ENCODE data around the gene DNAJC15. TPM values are rescaled to one million over a fixed set of nuclear protein-coding genes. Genes with fewer than 3 reads are reported as not detected.

The DNAJC15 gene
- total RNA-seq, 4 donors from 2014 or later, result 5.5 to 12.1 (median 10.9) TPM

DNA sequence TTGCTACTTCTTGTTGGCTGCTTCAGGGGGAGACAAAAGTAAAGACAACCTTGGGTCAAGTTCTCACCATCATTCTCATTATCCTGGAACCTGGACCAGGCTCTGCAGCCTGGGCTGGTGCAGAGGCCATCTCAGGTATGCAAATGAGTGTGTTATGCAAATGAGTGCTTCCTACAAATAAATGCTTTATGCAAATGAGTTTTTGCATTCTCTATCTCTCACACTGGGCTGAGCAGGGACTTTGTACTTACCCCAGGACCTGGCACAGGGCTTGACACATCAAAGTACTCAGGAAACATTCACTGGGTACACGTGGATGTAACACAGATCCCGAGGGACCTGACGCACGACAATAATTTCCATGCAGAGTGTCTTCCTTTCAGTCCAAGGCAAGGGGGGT is 103.0 kb downstream of the DNAJC15 start:
- ATAC-seq (ENCODE audit: low FRiP score) (no peak), DNase-seq (ENCODE audit: low spot score) (no peak)
- TF ChIP-seq, protein P1, sequence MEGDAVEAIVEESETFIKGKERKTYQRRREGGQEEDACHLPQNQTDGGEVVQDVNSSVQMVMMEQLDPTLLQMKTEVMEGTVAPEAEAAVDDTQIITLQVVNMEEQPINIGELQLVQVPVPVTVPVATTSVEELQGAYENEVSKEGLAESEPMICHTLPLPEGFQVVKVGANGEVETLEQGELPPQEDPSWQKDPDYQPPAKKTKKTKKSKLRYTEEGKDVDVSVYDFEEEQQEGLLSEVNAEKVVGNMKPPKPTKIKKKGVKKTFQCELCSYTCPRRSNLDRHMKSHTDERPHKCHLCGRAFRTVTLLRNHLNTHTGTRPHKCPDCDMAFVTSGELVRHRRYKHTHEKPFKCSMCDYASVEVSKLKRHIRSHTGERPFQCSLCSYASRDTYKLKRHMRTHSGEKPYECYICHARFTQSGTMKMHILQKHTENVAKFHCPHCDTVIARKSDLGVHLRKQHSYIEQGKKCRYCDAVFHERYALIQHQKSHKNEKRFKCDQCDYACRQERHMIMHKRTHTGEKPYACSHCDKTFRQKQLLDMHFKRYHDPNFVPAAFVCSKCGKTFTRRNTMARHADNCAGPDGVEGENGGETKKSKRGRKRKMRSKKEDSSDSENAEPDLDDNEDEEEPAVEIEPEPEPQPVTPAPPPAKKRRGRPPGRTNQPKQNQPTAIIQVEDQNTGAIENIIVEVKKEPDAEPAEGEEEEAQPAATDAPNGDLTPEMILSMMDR (IDR thresholded peaks at IDR 0.05), result no peak

DNA sequence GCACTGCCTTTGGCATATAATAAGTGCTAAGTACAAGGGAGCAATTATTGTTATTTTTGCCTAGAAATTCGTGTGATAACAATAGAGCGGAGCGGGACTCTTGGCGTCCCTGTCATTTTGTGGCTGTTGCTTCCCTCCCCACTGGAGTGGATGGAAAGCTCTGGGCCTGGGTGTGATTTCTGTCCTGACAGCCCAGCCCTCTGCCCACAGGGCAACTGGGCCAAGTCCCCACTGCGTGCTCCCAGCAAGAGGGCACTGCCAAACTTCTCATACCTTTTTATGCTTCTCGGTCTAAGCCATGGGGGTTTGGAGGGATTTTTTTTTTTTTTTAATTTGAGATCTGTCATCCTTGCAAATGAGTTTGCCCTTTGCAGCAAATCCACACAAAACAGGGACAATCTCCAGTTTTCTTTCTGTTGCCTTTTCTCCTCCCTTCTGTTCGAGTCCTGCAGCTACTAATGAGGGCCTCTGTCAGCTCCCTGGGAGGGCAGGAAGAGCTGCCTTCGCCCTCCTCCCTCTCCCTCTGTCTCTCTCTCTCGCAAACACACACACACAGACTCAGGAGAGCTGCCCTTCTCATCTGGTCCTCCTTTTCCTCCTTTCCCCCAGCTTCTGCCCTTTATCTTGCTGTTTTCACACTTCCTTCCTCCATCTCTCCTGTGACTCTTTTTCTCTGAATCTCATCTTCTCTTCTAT is 103.9 kb downstream of the DNAJC15 start:
- no peak for ATAC-seq (ENCODE audit: low FRiP score)
- TF ChIP-seq, protein P1 (IDR thresholded peaks at IDR 0.05), result no peak
- no peak for DNase-seq (ENCODE audit: low spot score)

DNA sequence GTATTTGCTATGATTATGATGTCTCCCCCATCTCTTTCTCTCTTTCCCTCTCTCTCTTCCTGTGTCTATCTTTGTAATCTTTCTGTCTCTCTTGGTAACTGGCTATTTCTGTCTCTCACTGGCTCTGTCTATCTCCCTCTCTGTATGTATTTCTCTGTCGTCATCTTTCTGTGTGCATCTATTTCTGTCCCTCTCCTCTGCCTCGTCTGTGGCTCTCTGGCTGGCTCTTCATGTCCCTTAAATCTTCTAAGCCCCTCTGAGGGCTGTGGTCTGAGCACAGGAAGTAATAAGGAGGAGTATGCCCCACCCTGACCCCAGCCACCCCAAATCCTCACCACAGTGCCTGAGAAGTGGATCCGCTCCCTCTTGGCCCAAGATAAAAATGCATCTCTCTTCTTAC is 104.4 kb downstream of the DNAJC15 start:
- no peak for ATAC-seq (ENCODE audit: low FRiP score)
- DNase-seq (ENCODE audit: low spot score), result no peak
- TF ChIP-seq, protein P1 (IDR thresholded peaks at IDR 0.05), result no peak

DNA sequence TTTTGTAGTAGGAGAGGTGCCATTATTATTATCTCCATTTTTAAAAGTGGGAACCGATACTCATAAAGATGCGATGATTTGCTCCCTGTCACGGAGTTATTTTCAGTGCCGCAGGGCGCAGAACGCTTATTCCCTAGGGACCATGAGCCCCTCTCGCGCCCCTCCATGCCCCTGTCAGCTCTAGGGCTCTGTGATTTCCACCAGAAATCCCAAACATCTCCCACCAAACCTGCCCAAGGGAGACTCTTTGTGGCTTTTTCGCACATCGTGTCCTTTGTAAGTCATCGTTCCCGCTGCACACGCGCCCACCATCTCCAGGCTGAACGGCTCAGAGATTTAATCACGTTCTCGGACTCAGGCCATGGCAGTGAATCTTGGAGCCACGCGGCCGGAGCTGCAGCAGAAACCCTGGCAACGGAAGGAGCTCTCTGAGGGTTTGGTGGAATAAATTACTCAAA is 105.1 kb downstream of the DNAJC15 start:
- DNase-seq (ENCODE audit: low spot score), result no peak
- no peak for ATAC-seq (ENCODE audit: low FRiP score)
- TF ChIP-seq, protein P1 (IDR thresholded peaks at IDR 0.05), result no peak

DNA sequence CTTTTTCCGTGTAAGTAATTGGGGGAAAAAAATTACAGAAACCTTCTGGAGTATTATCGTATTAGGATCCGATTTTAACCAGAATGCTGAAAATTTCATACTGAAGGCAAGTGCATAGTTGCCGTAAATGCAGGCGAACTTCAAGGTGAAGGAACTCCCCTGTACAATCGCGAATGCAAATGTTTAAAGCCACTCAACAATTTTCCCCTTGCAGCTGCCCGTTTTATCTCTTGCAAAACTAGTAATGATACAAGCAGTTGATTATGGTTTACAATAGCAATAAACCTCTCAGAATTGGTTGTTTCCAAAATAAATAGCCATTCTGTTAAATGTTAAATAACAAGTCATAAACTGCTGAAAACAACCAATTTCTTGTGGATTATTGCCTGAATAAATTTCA is 105.7 kb downstream of the DNAJC15 start:
- TF ChIP-seq, protein P1 (IDR thresholded peaks at IDR 0.05), result no peak
- ATAC-seq (ENCODE audit: low FRiP score), result no peak
- DNase-seq (ENCODE audit: low spot score), result no peak

DNA sequence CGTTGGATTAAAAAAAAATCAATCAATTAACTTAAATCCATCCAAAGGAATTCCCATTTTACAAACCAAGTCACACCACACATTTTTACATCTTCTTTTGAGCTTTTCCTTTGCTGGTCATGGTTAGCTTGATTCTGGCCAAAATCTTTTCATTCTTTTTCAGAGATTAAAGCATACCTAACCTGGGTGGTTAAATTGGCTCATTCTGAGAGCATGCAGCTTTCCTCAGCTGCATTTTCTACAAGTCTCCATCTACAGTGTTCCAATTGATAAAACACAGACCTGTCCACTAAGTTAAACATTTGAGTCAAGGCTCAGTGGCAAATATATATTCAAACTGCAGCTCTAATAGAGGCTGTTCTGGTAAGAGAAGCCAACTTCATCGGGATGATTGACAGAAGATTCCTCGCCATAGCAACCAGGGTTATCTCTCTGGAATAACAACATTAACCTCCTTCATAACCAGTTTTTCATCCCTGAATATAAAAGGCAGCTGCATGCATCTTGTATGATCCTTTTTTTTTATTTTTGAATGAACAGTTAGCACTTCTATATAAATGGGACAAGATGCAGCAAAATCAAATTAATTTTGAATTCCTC is 106.2 kb downstream of the DNAJC15 start:
- no peak for ATAC-seq (ENCODE audit: low FRiP score)
- no peak for DNase-seq (ENCODE audit: low spot score)
- TF ChIP-seq, protein P1 (IDR thresholded peaks at IDR 0.05), result no peak

DNA sequence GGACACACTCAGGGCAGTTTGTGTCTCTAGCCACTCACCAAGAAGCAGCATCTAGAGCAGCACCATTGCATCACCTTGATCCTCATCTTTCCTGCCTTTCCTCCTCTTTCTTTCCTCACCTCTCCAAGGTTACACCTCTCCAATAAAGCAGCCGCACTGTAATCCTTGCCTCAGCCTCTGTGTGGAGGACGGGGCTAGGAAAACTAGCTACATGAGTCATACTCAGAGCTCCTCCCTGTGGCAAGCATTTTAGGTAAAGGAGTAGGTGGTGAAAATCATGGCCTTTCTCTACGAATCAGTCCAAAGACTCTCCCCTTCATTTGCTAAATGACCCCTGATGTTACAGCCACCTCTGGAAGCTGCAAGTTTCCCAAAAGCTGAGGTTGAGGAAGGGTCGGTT is 108.9 kb downstream of the DNAJC15 start:
- DNase-seq (ENCODE audit: low spot score) (no peak), ATAC-seq (ENCODE audit: low FRiP score) (peak; percentile 65)

More for the DNA sequence above, 108.9 kb downstream of the DNAJC15 start:
- TF ChIP-seq, protein P1 (IDR thresholded peaks at IDR 0.05), result no peak
